GM12878 (cell line): ENCODE data around the gene SLC23A1. TPM values are rescaled to one million over a fixed set of nuclear protein-coding genes. Genes with fewer than 3 reads are reported as not detected.

Experiments
- ATAC-seq: fragments of 200-7000 bp; cut with Tn5 transposase; 3 replicates; pipeline ENCODE4 v1.9.1; 2020; ENCODE audit warnings: mild to moderate bottlenecking, moderate library complexity
- BruUV-seq: library from RNA; stranded (reverse); fragments of 400-500 nt; replicated peaks from 2 replicates; lab custom pipeline; 2021; lab: Mats Ljungman, UMichigan
- CTCF ChIA-PET: fragments of 300-600 bp; sonication (Branson Sonifier 250); formaldehyde crosslinking; extraction: SDS; loops from one replicate; lab custom pipeline; 2021; ENCODE audit warnings: inconsistent platforms; lab: Yijun Ruan, JAX
- POLR2A ChIA-PET: fragments of 350-600 bp; formaldehyde crosslinking; extraction: SDS; loops from one replicate; lab custom pipeline; 2021; ENCODE audit warnings: inconsistent platforms; lab: Charles Lee
- RAD21 ChIA-PET: fragments of 300-600 bp; sonication (Branson Sonifier 250); formaldehyde crosslinking; loops from one replicate; lab custom pipeline; 2023; ENCODE audit warnings: antibody characterized with exemption; ENCODE audit not compliant: unreplicated experiment; lab: Charles Lee
- SMC1A ChIA-PET: fragments of 300-600 bp; sonication (Branson Sonifier 250); formaldehyde crosslinking; loops from one replicate; lab custom pipeline; 2023; ENCODE audit not compliant: unreplicated experiment, uncharacterized antibody; lab: Charles Lee
- DNase-seq: peaks from one replicate; pipeline ENCODE4 v3.0.0-alpha.2; 2011; ENCODE audit warnings: low read depth, low spot score
- FAIRE-seq: peaks from 3 replicates; lab custom pipeline; 2011; peaks lifted over from hg19 to GRCh38; lab: Jason Lieb, UNC
- H2AFZ ChIP-seq: 2 replicates; pipeline ENCODE4 v1.6.0; 2011; ENCODE audit warnings: low read depth, low read length, control low read depth; ENCODE audit not compliant: control insufficient read depth
- H3K27ac ChIP-seq: 2 replicates; pipeline ENCODE4 v1.5.1; 2011; ENCODE audit warnings: control low read depth; ENCODE audit not compliant: control insufficient read depth, insufficient read depth
- H3K27me3 ChIP-seq, 2 experiments: replicated peaks in 1 of 2; 2 replicates each; pipeline versions ENCODE4 v1.6.0 to v1.6.1; 2011; ENCODE audit warnings: low read length in 1 of 2; ENCODE audit not compliant: control insufficient read depth in 2 of 2, insufficient read depth in 2 of 2
- H3K36me3 ChIP-seq, 2 experiments: 2 replicates each; pipeline ENCODE4 v1.5.1; 2011; ENCODE audit warnings: low read length in 1 of 2; ENCODE audit not compliant: control insufficient read depth in 2 of 2, insufficient read depth in 2 of 2
- H3K4me1 ChIP-seq: 2 replicates; pipeline ENCODE4 v1.6.1; 2011; ENCODE audit warnings: mild to moderate bottlenecking, low read length, moderate library complexity, mixed read lengths; ENCODE audit not compliant: control insufficient read depth, insufficient read depth
- H3K4me2 ChIP-seq: 2 replicates; pipeline ENCODE4 v1.6.0; 2011; ENCODE audit warnings: control low read depth; ENCODE audit not compliant: control insufficient read depth, insufficient read depth
- H3K4me3 ChIP-seq: fragments of 200-600 bp; sonication (generic); 2 replicates; pipeline ENCODE4 v1.5.1; 2016
- H3K79me2 ChIP-seq: 2 replicates; pipeline ENCODE4 v1.6.0; 2011; ENCODE audit warnings: low read length; ENCODE audit not compliant: control insufficient read depth, insufficient read depth
- H3K9ac ChIP-seq: 2 replicates; pipeline ENCODE4 v1.8.0; 2011; ENCODE audit warnings: low read length, control low read depth, mixed read lengths; ENCODE audit not compliant: control insufficient read depth, insufficient read depth
- H3K9me3 ChIP-seq: replicated peaks from 3 replicates; pipeline ENCODE4 v1.5.1; 2011; ENCODE audit warnings: mild to moderate bottlenecking, low read length; ENCODE audit not compliant: control insufficient read depth, insufficient read depth
- H4K20me1 ChIP-seq: 2 replicates; pipeline ENCODE4 v1.6.0; 2011; ENCODE audit not compliant: control insufficient read depth, insufficient read depth
- BACH1 ChIP-seq: fragments of 450-650 bp; IDR thresholded peaks from 2 replicates; pipeline ENCODE4 v1.6.1; 2017; ENCODE audit warnings: mild to moderate bottlenecking, borderline replicate concordance
- BHLHE40 ChIP-seq, 2 experiments: fragments of 450-650 bp in 1 of 2; IDR thresholded peaks; 2 replicates each; pipeline ENCODE4 v1.6.1; 2011 to 2017; ENCODE audit warnings: low read depth in 2 of 2, borderline replicate concordance in 1 of 2, improper control_type of control experiment in 1 of 2, low read length in 1 of 2, mild to moderate bottlenecking in 1 of 2
- HDGF ChIP-seq: fragments of 450-650 bp; IDR thresholded peaks from 2 replicates; pipeline ENCODE4 v1.6.1; 2016; ENCODE audit warnings: antibody characterized with exemption
- PML ChIP-seq: IDR thresholded peaks from 2 replicates; pipeline ENCODE4 v1.6.1; 2012; ENCODE audit warnings: low read length, inconsistent platforms
- RCOR1 ChIP-seq: conservative IDR thresholded peaks from 2 replicates; pipeline ENCODE4 v1.6.1; 2012; ENCODE audit warnings: low read depth, low read length, improper control_type of control experiment
- RELA ChIP-seq: fragments of 450-650 bp; IDR thresholded peaks from 2 replicates; pipeline ENCODE4 v1.8.0; 2014; ENCODE audit warnings: borderline replicate concordance; ENCODE audit not compliant: partially characterized antibody
- RUNX3 ChIP-seq: IDR thresholded peaks from 2 replicates; pipeline ENCODE4 v1.6.1; 2012; ENCODE audit warnings: low read length, inconsistent platforms
- YY1 ChIP-seq: IDR thresholded peaks from 2 replicates; pipeline ENCODE4 v1.6.1; 2011; ENCODE audit warnings: low read depth, mild to moderate bottlenecking, low read length
- WGBS: methylation state at CpG from one replicate; pipeline ENCODE4 v1.1.6; 2016; ENCODE audit warnings: low lambda C conversion rate; ENCODE audit not compliant: insufficient replicate concordance, insufficient coverage; ENCODE audit errors: missing lambda C conversion rate; 5-methylcytosine and 5-hydroxymethylcytosine counted together
- in situ Hi-C: fragments of 300-500 bp; cut with MboI; formaldehyde crosslinking; loops from 9 replicates; pipeline ENCODE4 v1.14.3; 2018; ENCODE audit warnings: mixed read lengths
- intact Hi-C: fragments of 100-400 bp; cut with micrococcal nuclease; formaldehyde crosslinking; loops from one replicate; pipeline ENCODE4 v1.14.2; 2022; ENCODE audit not compliant: unreplicated experiment
- polyA plus RNA-seq, 11 experiments: library from polyadenylated mRNA; depleted of rRNA in 4 of 11; unstranded in 6 of 11; stranded (reverse) in 5 of 11; fragments of >200 nt; fragmentation: Nextera tagmentation in 4 of 11; fragmentation: Illumina TruSeq in 1 of 11; extraction: Ambion mirVana in 4 of 11; extraction: Trizol in 1 of 11; gene quantifications; 1 replicate in 1 of 11; 2 replicates in 10 of 11; pipeline versions ENCODE4 v1.2.1 to v1.2.3, GENCODE V29; 2011 to 2016; ENCODE audit warnings: inconsistent platforms in 2 of 11, missing spikeins in 2 of 11, low read depth in 1 of 11
- total RNA-seq, 4 experiments: library from RNA; depleted of rRNA in 3 of 4; stranded (reverse); fragments of >200 nt in 3 of 4; fragmentation: Illumina TruSeq in 1 of 4; extraction: Trizol in 1 of 4; gene quantifications; 2 replicates each; pipeline versions ENCODE4 v1.2.1 to v1.2.3, GENCODE V29; 2013 to 2021

SLC23A1 gene
- total and polyA plus RNA-seq, 10 of the 15 experiments (the other 5 are each of a cell fraction or from before 2014, with no cell fraction given) = 0.35 to 4.7 (median 1.6) TPM

GRCh38 chr5:139406963-139407362 lies 23.9 kb upstream of the SLC23A1 start:
- POLR2A ChIA-PET = interaction anchor here (0.5 to 2.7 kb wide), 7 partner anchors 11 to 634 kb away, joined by 3 to 10 read pairs (median 3); partner anchors contain the start of gene DNAJC18
- Histone ChIP-seq H3K9me3 (no peaks in the 10 kb centered on the region), H2AFZ (no peak overlapping the region), H3K27ac (no peak overlapping the region), H3K36me3 (no peaks in the 10 kb centered on the region), H3K9ac (no peak overlapping the region), H3K79me2 (no peaks in the 10 kb centered on the region), H4K20me1 (no peaks in the 10 kb centered on the region), H3K27me3 (no peaks in the 10 kb centered on the region), H3K4me3 (no peak overlapping the region), H3K4me1 (peaks cover 24% of the 10 kb centered on the region), H3K4me2 (no peak overlapping the region)
- CTCF ChIA-PET = interaction anchor here (0.9 to 3.8 kb wide), 9 partner anchors 9 to 168 kb away, joined by 3 to 39 read pairs (median 6); partner anchors contain the start of gene PROB1
- no TSS peak for BruUV-seq
- intact Hi-C loops = no loop called here
- SMC1A ChIA-PET = interaction anchor here (0.6 to 3.3 kb wide), 13 partner anchors 8 to 1525 kb away, joined by 3 to 14 read pairs (median 4); partner anchors contain the start of gene MZB1
- DNase-seq (no peak), FAIRE-seq (no peak), ATAC-seq (no peak)
- WGBS = 53% methylated on average over 2 of the region's 2 CpGs
- TF ChIP-seq YY1 (no peak), PML (no peak), HDGF (no peak), RUNX3 (no peak), BHLHE40 (IDR thresholded peaks at IDR 0.05; ENCODE audit: borderline replicate concordance in 1 of 2, low read depth in 2 of 2, low read length in 1 of 2) (peak in 1 of 2 experiments; percentile 17; a peak in 1 of 4 replicates), RCOR1 (no peak), RELA (no peak), BACH1 (no peak)
- in situ Hi-C loops = no loop called here
- RAD21 ChIA-PET = interaction anchor here (1.0 to 2.2 kb wide), 7 partner anchors 9 to 138 kb away, joined by 3 to 16 read pairs (median 4); no protein-coding TSS in a partner anchor
